MM.1S (cell line): ENCODE results near the gene ITGA2.
"Not testable (repeated sequence)": the region's sequence is repeated elsewhere in the genome, so short reads cannot be mapped to it uniquely, and the experiment has no call there.

Experiments used
- EZH2 ChIP-seq: fragments of 300-600 bp; sonication (generic); optimal IDR thresholded peaks from 2 replicates; pipeline ENCODE3; 2017; ENCODE audit warnings: low read depth, mild to moderate bottlenecking, antibody characterized with exemption, low read length, mixed read lengths
- TF ChIP-seq, protein P1 (sequence below): fragments of 300-600 bp; sonication (generic); IDR thresholded peaks from 2 replicates; pipeline ENCODE4 v1.5.1; 2016; ENCODE audit warnings: antibody characterized with exemption, low read length, mixed read lengths

- not testable (repeated sequence) for TF ChIP-seq EZH2
- TF ChIP-seq, protein P1, sequence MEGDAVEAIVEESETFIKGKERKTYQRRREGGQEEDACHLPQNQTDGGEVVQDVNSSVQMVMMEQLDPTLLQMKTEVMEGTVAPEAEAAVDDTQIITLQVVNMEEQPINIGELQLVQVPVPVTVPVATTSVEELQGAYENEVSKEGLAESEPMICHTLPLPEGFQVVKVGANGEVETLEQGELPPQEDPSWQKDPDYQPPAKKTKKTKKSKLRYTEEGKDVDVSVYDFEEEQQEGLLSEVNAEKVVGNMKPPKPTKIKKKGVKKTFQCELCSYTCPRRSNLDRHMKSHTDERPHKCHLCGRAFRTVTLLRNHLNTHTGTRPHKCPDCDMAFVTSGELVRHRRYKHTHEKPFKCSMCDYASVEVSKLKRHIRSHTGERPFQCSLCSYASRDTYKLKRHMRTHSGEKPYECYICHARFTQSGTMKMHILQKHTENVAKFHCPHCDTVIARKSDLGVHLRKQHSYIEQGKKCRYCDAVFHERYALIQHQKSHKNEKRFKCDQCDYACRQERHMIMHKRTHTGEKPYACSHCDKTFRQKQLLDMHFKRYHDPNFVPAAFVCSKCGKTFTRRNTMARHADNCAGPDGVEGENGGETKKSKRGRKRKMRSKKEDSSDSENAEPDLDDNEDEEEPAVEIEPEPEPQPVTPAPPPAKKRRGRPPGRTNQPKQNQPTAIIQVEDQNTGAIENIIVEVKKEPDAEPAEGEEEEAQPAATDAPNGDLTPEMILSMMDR = not testable (repeated sequence)
Measured at GRCh38 chr5:53112307-53112706, 123.2 kb downstream of the ITGA2 start.
